HCT116 (cell line): ENCODE results near the gene ARL5A. TPM values are rescaled to one million over a fixed set of nuclear protein-coding genes. Genes with fewer than 3 reads are reported as not detected.
"Not testable (repeated sequence)": the region's sequence is repeated elsewhere in the genome, so short reads cannot be mapped to it uniquely, and the experiment has no call there.

Experiments used
- ATAC-seq: fragments of 200-7000 bp; cut with Tn5 transposase; 2 replicates; pipeline ENCODE4 v1.9.1; 2020; ENCODE audit warnings: mild to moderate bottlenecking, moderate library complexity
- Bru-seq: library from RNA; stranded (reverse); fragments of 400-500 nt; gene quantifications from one replicate; lab custom pipeline; 2021; lab: Mats Ljungman, UMichigan
- BruChase-seq, 2 experiments: library from RNA; stranded (reverse); fragments of 400-500 nt; gene quantifications; one replicate each; lab custom pipeline; 2021; lab: Mats Ljungman, UMichigan
- BruUV-seq: library from RNA; stranded (reverse); fragments of 400-500 nt; replicated peaks from 2 replicates; lab custom pipeline; 2021; lab: Mats Ljungman, UMichigan
- CTCF ChIA-PET: fragments of 300-600 bp; sonication (Branson Sonifier 250); formaldehyde crosslinking; loops from one replicate; lab custom pipeline; 2021; ENCODE audit warnings: antibody characterized with exemption; lab: Charles Lee
- POLR2A ChIA-PET: fragments of 300-600, 350-600 bp; sonication (Branson Sonifier 250); formaldehyde crosslinking; loops from one replicate; lab custom pipeline; 2021; ENCODE audit warnings: antibody characterized with exemption; lab: Charles Lee
- RAD21 ChIA-PET, 2 experiments: fragments of 300-600 bp; sonication (Branson Sonifier 250); formaldehyde crosslinking; loops; one replicate each; lab custom pipeline; 2023; ENCODE audit warnings: low total read pairs in 2 of 2; ENCODE audit not compliant: uncharacterized antibody in 2 of 2, unreplicated experiment in 2 of 2, low non-redundant PET in 1 of 2; lab: Charles Lee
- DNase-seq: peaks from one replicate; pipeline ENCODE4 v3.0.0-alpha.2; 2010; ENCODE audit warnings: low read depth, low spot score
- H2AFZ ChIP-seq: fragments of 200-600 bp; shearing (Covaris generic), sonication (generic); 2 replicates; pipeline ENCODE4 v1.6.1; 2017; ENCODE audit warnings: low read depth, mixed run types, mixed read lengths, antibody characterized with exemption, low read length; ENCODE audit not compliant: poor library complexity, severe bottlenecking
- H3K27ac ChIP-seq: 2 replicates; pipeline ENCODE4 v1.5.1; 2012; ENCODE audit warnings: low read depth, low read length
- H3K27me3 ChIP-seq: fragments of 200-600 bp; sonication (generic); 2 replicates; pipeline ENCODE4 v1.6.1; 2016; ENCODE audit warnings: mixed run types, low read length, mixed read lengths; ENCODE audit not compliant: insufficient read depth
- H3K36me3 ChIP-seq, 2 experiments: fragments of 200-500 bp in 1 of 2; fragments of 200-600 bp in 1 of 2; sonication (Bioruptor generic) in 1 of 2; sonication (generic) in 1 of 2; 2 replicates each; pipeline versions ENCODE4 v1.5.1 to v1.6.1; 2014 to 2016; ENCODE audit warnings: low read length in 2 of 2, inconsistent platforms in 1 of 2, mixed read lengths in 1 of 2, mixed run types in 1 of 2; ENCODE audit not compliant: insufficient read depth in 2 of 2, control insufficient read depth in 1 of 2
- H3K4me1 ChIP-seq, 2 experiments: fragments of 200-600 bp in 1 of 2; sonication (generic) in 1 of 2; 2 replicates each; pipeline versions ENCODE4 v1.5.1 to v1.6.1; 2012 to 2017; ENCODE audit warnings: low read length in 2 of 2, inconsistent platforms in 1 of 2, mild to moderate bottlenecking in 1 of 2, mixed read lengths in 1 of 2, mixed run types in 1 of 2, moderate library complexity in 1 of 2; ENCODE audit not compliant: insufficient read depth in 2 of 2, control insufficient read depth in 1 of 2
- H3K4me2 ChIP-seq: fragments of 200-600 bp; sonication (generic); 2 replicates; pipeline ENCODE4 v1.6.1; 2017; ENCODE audit warnings: mixed run types, low read length, mixed read lengths
- H3K4me3 ChIP-seq, 2 experiments: fragments of 200-600 bp in 1 of 2; sonication (generic) in 1 of 2; replicated peaks in 1 of 2; 2 replicates each; pipeline ENCODE4 v1.5.1; 2011 to 2016; ENCODE audit warnings: low read length in 2 of 2, control low read depth in 1 of 2, low read depth in 1 of 2, mild to moderate bottlenecking in 1 of 2, mixed read lengths in 1 of 2, mixed run types in 1 of 2
- H3K79me2 ChIP-seq: fragments of 200-600 bp; sonication (generic); 2 replicates; pipeline ENCODE4 v1.6.1; 2017; ENCODE audit warnings: mild to moderate bottlenecking, mixed run types, low read length, moderate library complexity, mixed read lengths; ENCODE audit not compliant: insufficient read depth
- H3K9ac ChIP-seq: fragments of 200-600 bp; sonication (generic); 2 replicates; pipeline ENCODE4 v1.6.1; 2016; ENCODE audit warnings: low read length, mixed read lengths
- H3K9me2 ChIP-seq: fragments of 200-600 bp; sonication (generic), shearing (Covaris generic); 2 replicates; pipeline ENCODE4 v1.6.1; 2017; ENCODE audit warnings: mixed run types, mild to moderate bottlenecking, moderate library complexity; ENCODE audit not compliant: insufficient read depth
- H3K9me3 ChIP-seq, 2 experiments: fragments of 200-500 bp in 1 of 2; fragments of 200-600 bp in 1 of 2; sonication (Bioruptor generic) in 1 of 2; sonication (generic) in 1 of 2; 2 replicates each; pipeline ENCODE4 v1.6.1; 2014 to 2017; ENCODE audit warnings: low read length in 2 of 2, mixed read lengths in 2 of 2, inconsistent platforms in 1 of 2, low read depth in 1 of 2, mild to moderate bottlenecking in 1 of 2, mixed run types in 1 of 2, moderate library complexity in 1 of 2; ENCODE audit not compliant: control insufficient read depth in 1 of 2, insufficient read depth in 1 of 2
- H4K20me1 ChIP-seq: fragments of 200-600 bp; sonication (generic), shearing (Covaris generic); 2 replicates; pipeline ENCODE4 v1.6.1; 2017; ENCODE audit warnings: mixed run types, mild to moderate bottlenecking, moderate library complexity; ENCODE audit not compliant: insufficient read depth
- CBX3 ChIP-seq: IDR thresholded peaks from 2 replicates; pipeline ENCODE4 v1.6.1; 2012; ENCODE audit warnings: low read depth
- ELF1 ChIP-seq: IDR thresholded peaks from 2 replicates; pipeline ENCODE4 v1.6.1; 2012; ENCODE audit warnings: low read depth, borderline replicate concordance
- EZH2phosphoT487 ChIP-seq: fragments of 200-600 bp; IDR thresholded peaks from 2 replicates; pipeline ENCODE4 v1.6.1; 2018; ENCODE audit warnings: antibody characterized with exemption, borderline replicate concordance
- POLR2A ChIP-seq: IDR thresholded peaks from 2 replicates; pipeline ENCODE4 v1.7.0; 2011; ENCODE audit warnings: borderline replicate concordance; ENCODE audit not compliant: insufficient read depth, insufficient read length; ENCODE audit errors: extremely low read depth
- POLR2AphosphoS5 ChIP-seq: IDR thresholded peaks from 2 replicates; pipeline ENCODE4 v1.6.1; 2011; ENCODE audit warnings: mild to moderate bottlenecking, low read depth, low read length, moderate library complexity
- YY1 ChIP-seq: IDR thresholded peaks from 2 replicates; pipeline ENCODE4 v1.6.1; 2011; ENCODE audit warnings: low read length, low read depth, moderate library complexity, mild to moderate bottlenecking; ENCODE audit not compliant: insufficient replicate concordance; ENCODE audit errors: extremely low read depth
- ZFX ChIP-seq: fragments of 450-650 bp; IDR thresholded peaks from 2 replicates; pipeline ENCODE4 v1.6.1; 2017
- intact Hi-C: fragments of 100-400 bp; cut with micrococcal nuclease; formaldehyde crosslinking; loops from 2 replicates; pipeline ENCODE4 v1.10.0; 2022
- long read RNA-seq: library from polyadenylated mRNA; unstranded; transcript quantifications from one replicate; pipeline ENCODE4 v2.0.0, GENCODE V29; 2021; ENCODE audit not compliant: unreplicated experiment
- polyA plus RNA-seq: library from polyadenylated mRNA; unstranded; fragments of >200 nt; gene quantifications from 2 replicates; pipeline ENCODE4 v1.2.1, GENCODE V29; 2012; ENCODE audit warnings: missing spikeins
- total RNA-seq: library from RNA; stranded (reverse); gene quantifications from one replicate; pipeline ENCODE4 v1.2.1, GENCODE V29; 2021; ENCODE audit not compliant: unreplicated experiment
- TF ChIP-seq, protein P1 (sequence below): IDR thresholded peaks from 2 replicates; pipeline ENCODE4 v1.6.1; 2012; ENCODE audit warnings: low read depth
- TF ChIP-seq, protein P2 (sequence below): IDR thresholded peaks from 2 replicates; pipeline ENCODE4 v1.6.1; 2011; ENCODE audit warnings: mild to moderate bottlenecking, low read length, moderate library complexity; ENCODE audit not compliant: insufficient replicate concordance; ENCODE audit errors: extremely low read depth
- TF ChIP-seq, protein P3 (sequence below): IDR thresholded peaks from 2 replicates; pipeline ENCODE4 v1.6.1; 2012

ARL5A gene, protein sequence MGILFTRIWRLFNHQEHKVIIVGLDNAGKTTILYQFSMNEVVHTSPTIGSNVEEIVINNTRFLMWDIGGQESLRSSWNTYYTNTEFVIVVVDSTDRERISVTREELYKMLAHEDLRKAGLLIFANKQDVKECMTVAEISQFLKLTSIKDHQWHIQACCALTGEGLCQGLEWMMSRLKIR
- total RNA-seq (74.4 TPM), Bru-seq, nascent RNA (percentile 91 among the genes with signal in this experiment), BruChase-seq, experiment 1, labeled RNA remaining after a 6-hour chase (percentile 98 among the genes with signal in this experiment), BruChase-seq, experiment 2, labeled RNA remaining after a 2-hour chase (percentile 95 among the genes with signal in this experiment)
- polyA plus RNA-seq: 21.5 and 25.1 TPM in 2 replicates
- long read RNA-seq, full-length matches to known transcripts: 161 of 184 reads
- long read RNA-seq, partial matches to known transcripts: 4 of 184 reads
- long read RNA-seq, other reads (novel, unspliced or antisense): 19 of 184 reads

DNA sequence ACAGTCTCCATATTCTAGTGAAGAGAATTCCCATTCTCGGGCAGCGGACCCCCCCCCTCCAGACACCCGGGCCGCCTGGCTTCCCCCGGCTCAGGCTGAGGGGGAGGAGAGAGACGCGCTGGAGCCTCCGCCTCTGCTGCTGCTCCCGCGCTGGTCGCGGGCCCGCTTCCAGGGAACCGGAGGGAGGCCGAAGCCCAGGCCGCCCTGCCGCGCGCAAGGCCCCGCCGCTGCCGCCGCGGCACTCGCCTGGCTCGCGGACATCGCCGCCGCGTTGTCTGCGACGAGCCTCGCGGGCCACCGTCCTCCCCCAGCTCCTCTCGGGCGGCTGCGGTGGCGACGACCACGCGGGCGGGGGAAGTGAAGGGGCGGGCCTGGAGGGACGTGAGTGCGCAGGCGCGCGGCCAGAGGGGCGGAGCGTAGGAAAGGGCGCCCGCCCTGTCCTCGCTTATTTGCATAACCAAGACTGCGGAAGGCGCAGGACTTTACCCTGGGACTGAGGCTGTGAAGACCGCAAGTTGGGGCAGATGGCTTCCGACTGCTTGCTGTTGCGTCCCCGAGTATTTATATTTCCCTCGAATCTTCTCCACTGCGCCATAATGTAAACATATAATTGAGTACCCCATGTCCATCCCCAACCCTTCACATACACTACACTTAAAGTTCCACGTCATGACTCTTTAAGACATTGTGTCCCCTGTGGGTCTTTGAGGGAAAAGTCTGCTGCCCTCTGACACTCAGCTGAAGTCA, at the start of gene ARL5A:
ARL5A (minus strand) TSS at position 279 of the 747 bp plus-strand sequence; CDS start at position 34, 245 bp downstream.
- ChIA-PET RAD21 (no interaction called here), CTCF (interaction anchor here (1.6 kb wide), 1 partner anchor 20 kb away, joined by 3 read pairs; no protein-coding TSS in a partner anchor), POLR2A (interaction anchor here (0.7 to 1.3 kb wide), 4 partner anchors 8 to 20 kb away, joined by 3 to 6 read pairs (median 4); no protein-coding TSS in a partner anchor)
- H4K20me1 ChIP-seq: peaks cover 5% of the 10 kb centered on the region; the same call in 1 of the 2 replicates
- intact Hi-C loops: no loop called here
- H3K4me2 ChIP-seq: peak within 1 kb of the TSS; percentile 81
- BruUV-seq: no TSS peak
- H3K79me2 ChIP-seq: peaks cover 49% of the 10 kb centered on the region
- peak; percentile 89 for DNase-seq
- peak within 1 kb of the TSS; percentile 94 for H3K9ac ChIP-seq
- peak; percentile 97 for ATAC-seq
- H3K4me1 ChIP-seq: peaks cover 0 to 16% of the 10 kb centered on the region in 2 experiments; a peak in 3 of 4 replicates
- no peaks in the 10 kb centered on the region for H3K9me3 ChIP-seq
- TF ChIP-seq, protein P1, sequence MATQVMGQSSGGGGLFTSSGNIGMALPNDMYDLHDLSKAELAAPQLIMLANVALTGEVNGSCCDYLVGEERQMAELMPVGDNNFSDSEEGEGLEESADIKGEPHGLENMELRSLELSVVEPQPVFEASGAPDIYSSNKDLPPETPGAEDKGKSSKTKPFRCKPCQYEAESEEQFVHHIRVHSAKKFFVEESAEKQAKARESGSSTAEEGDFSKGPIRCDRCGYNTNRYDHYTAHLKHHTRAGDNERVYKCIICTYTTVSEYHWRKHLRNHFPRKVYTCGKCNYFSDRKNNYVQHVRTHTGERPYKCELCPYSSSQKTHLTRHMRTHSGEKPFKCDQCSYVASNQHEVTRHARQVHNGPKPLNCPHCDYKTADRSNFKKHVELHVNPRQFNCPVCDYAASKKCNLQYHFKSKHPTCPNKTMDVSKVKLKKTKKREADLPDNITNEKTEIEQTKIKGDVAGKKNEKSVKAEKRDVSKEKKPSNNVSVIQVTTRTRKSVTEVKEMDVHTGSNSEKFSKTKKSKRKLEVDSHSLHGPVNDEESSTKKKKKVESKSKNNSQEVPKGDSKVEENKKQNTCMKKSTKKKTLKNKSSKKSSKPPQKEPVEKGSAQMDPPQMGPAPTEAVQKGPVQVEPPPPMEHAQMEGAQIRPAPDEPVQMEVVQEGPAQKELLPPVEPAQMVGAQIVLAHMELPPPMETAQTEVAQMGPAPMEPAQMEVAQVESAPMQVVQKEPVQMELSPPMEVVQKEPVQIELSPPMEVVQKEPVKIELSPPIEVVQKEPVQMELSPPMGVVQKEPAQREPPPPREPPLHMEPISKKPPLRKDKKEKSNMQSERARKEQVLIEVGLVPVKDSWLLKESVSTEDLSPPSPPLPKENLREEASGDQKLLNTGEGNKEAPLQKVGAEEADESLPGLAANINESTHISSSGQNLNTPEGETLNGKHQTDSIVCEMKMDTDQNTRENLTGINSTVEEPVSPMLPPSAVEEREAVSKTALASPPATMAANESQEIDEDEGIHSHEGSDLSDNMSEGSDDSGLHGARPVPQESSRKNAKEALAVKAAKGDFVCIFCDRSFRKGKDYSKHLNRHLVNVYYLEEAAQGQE: no peak
- TF ChIP-seq, protein P2, sequence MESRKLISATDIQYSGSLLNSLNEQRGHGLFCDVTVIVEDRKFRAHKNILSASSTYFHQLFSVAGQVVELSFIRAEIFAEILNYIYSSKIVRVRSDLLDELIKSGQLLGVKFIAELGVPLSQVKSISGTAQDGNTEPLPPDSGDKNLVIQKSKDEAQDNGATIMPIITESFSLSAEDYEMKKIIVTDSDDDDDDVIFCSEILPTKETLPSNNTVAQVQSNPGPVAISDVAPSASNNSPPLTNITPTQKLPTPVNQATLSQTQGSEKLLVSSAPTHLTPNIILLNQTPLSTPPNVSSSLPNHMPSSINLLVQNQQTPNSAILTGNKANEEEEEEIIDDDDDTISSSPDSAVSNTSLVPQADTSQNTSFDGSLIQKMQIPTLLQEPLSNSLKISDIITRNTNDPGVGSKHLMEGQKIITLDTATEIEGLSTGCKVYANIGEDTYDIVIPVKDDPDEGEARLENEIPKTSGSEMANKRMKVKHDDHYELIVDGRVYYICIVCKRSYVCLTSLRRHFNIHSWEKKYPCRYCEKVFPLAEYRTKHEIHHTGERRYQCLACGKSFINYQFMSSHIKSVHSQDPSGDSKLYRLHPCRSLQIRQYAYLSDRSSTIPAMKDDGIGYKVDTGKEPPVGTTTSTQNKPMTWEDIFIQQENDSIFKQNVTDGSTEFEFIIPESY: peak; percentile 84
- TF ChIP-seq YY1: peak; percentile 63
- TF ChIP-seq, protein P3, sequence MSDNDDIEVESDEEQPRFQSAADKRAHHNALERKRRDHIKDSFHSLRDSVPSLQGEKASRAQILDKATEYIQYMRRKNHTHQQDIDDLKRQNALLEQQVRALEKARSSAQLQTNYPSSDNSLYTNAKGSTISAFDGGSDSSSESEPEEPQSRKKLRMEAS: peak; percentile 85
- peak; percentile 86 for TF ChIP-seq ZFX
- TF ChIP-seq ELF1: peak; percentile 31; the same call in 1 of the 2 replicates
- TF ChIP-seq POLR2AphosphoS5: peak; percentile 97
- no peak for TF ChIP-seq EZH2phosphoT487
- peak; percentile 92 for TF ChIP-seq POLR2A
- TF ChIP-seq CBX3: peak; percentile 40; the same call in 1 of the 2 replicates
- TF ChIP-seq, all 23 proteins: peak for 8
- 0 out of 4 replicates have a peak, but pooled peaks cover 0 to 7% of the 10 kb centered on the region in 2 experiments for H3K36me3 ChIP-seq
- no peaks in the 10 kb centered on the region for H3K9me2 ChIP-seq
- peak within 1 kb of the TSS; percentile 90 for H2AFZ ChIP-seq
- peak within 1 kb of the TSS; percentile 75 for H3K27ac ChIP-seq
- H3K27me3 ChIP-seq: no peaks in the 10 kb centered on the region
- peak within 1 kb of the TSS; percentile 81 for H3K4me3 ChIP-seq

DNA sequence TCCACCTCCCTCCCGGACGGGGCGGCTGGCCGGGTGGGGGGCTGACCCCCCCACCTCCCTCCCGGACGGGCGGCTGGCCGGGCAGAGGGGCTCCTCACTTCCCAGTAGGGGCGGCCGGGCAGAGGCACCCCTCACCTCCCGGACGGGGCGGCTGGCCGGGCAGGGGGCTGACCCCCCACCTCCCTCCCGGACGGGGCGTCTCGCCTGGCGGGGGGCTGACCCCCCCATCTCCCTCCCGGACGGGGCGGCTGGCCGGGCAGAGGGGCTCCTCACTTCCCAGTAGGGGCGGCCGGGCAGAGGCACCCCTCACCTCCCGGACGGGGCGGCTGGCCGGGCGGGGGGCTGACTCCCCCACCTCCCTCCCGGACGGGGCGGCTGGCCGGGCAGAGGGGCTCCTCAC, 47.4 kb upstream of the ARL5A start:
- H3K9me2 ChIP-seq, H3K9me3 ChIP-seq, ATAC-seq, intact Hi-C loops, H3K27me3 ChIP-seq, H3K9ac ChIP-seq, DNase-seq, POLR2A ChIA-PET, H3K79me2 ChIP-seq, H2AFZ ChIP-seq, H3K4me3 ChIP-seq, CTCF ChIA-PET, H3K36me3 ChIP-seq, H3K4me2 ChIP-seq, H3K27ac ChIP-seq, H4K20me1 ChIP-seq, BruUV-seq, RAD21 ChIA-PET: not testable (repeated sequence)
- H3K4me1 ChIP-seq: peaks cover 7 to 11% of the 10 kb centered on the region in 2 experiments; a peak in 3 of 4 replicates
